Panc1 (cell line): Measurements from ENCODE around the gene MNX1. TPM values are rescaled to one million over a fixed set of nuclear protein-coding genes. Genes with fewer than 3 reads are reported as not detected.

Source experiments
- ATAC-seq: fragments of 200-7000 bp; cut with Tn5 transposase; 2 replicates; pipeline ENCODE4 v1.9.1; 2020; ENCODE audit warnings: mild to moderate bottlenecking, moderate library complexity
- BruUV-seq: library from RNA; stranded (reverse); fragments of 400-500 nt; replicated peaks from 2 replicates; lab custom pipeline; 2021; lab: Mats Ljungman, UMichigan
- CTCF ChIA-PET: fragments of 300-600 bp; sonication (Branson Sonifier 250); formaldehyde crosslinking; loops from one replicate; lab custom pipeline; 2022; ENCODE audit warnings: antibody characterized with exemption; lab: Charles Lee
- POLR2A ChIA-PET: fragments of 300-600 bp; sonication (Branson Sonifier 250); formaldehyde crosslinking; loops from one replicate; lab custom pipeline; 2022; ENCODE audit warnings: antibody characterized with exemption; lab: Charles Lee
- DNase-seq: peaks from one replicate; pipeline ENCODE4 v3.0.0-alpha.2; 2010; ENCODE audit warnings: low read depth, low spot score
- H3K27ac ChIP-seq: 2 replicates; pipeline ENCODE4 v1.5.1; 2011; ENCODE audit warnings: mild to moderate bottlenecking, low read length, inconsistent platforms
- H3K27me3 ChIP-seq: fragments of 200-500 bp; sonication (Bioruptor generic); 2 replicates; pipeline ENCODE4 v1.6.0; 2014; ENCODE audit warnings: low read length, inconsistent platforms; ENCODE audit not compliant: control insufficient read depth, insufficient read depth
- H3K36me3 ChIP-seq: fragments of 200-500 bp; sonication (Bioruptor generic); 2 replicates; pipeline ENCODE4 v1.5.1; 2014; ENCODE audit warnings: inconsistent platforms, mild to moderate bottlenecking, low read length, moderate library complexity; ENCODE audit not compliant: control insufficient read depth, insufficient read depth
- H3K4me1 ChIP-seq: 2 replicates; pipeline ENCODE4 v1.5.1; 2011; ENCODE audit warnings: inconsistent platforms, mild to moderate bottlenecking, low read length, moderate library complexity; ENCODE audit not compliant: control insufficient read depth, insufficient read depth
- H3K4me3 ChIP-seq, 2 experiments: 2 replicates each; pipeline ENCODE4 v1.5.1; 2011 to 2012; ENCODE audit warnings: low read depth in 2 of 2, low read length in 2 of 2, mild to moderate bottlenecking in 2 of 2, inconsistent platforms in 1 of 2, moderate library complexity in 1 of 2
- H3K9me3 ChIP-seq: fragments of 200-500 bp; sonication (Bioruptor generic); 2 replicates; pipeline ENCODE4 v1.5.1; 2014; ENCODE audit warnings: low read depth, mild to moderate bottlenecking, inconsistent platforms, low read length, moderate library complexity; ENCODE audit not compliant: control insufficient read depth, insufficient read depth
- CTCF ChIP-seq: fragments of 450-650 bp; IDR thresholded peaks from 2 replicates; pipeline ENCODE4 v1.5.1; 2017; ENCODE audit warnings: mild to moderate bottlenecking
- POLR2AphosphoS5 ChIP-seq: IDR thresholded peaks from 2 replicates; pipeline ENCODE4 v1.6.1; 2012; ENCODE audit warnings: mild to moderate bottlenecking, low read depth, low read length, moderate library complexity
- REST ChIP-seq, 2 experiments: IDR thresholded peaks; 2 replicates each; pipeline ENCODE4 v1.6.1; 2011 to 2012; ENCODE audit warnings: low read depth in 2 of 2, control low read depth in 1 of 2, low read length in 1 of 2, mild to moderate bottlenecking in 1 of 2, moderate library complexity in 1 of 2; ENCODE audit not compliant: insufficient read depth in 1 of 2
- SIN3A ChIP-seq: IDR thresholded peaks from 2 replicates; pipeline ENCODE4 v1.6.1; 2012; ENCODE audit warnings: low read depth, mild to moderate bottlenecking, low read length, moderate library complexity, borderline replicate concordance; ENCODE audit not compliant: insufficient read depth
- TCF7L2 ChIP-seq: IDR thresholded peaks from 2 replicates; pipeline ENCODE4 v1.6.1; 2011; ENCODE audit warnings: mild to moderate bottlenecking, low read depth, low read length, inconsistent platforms
- in situ Hi-C: cut with HindIII; loops from 2 replicates; pipeline ENCODE4 v1.10.0; 2016; ENCODE audit warnings: low sequenced_read_pairs, low pct_unique_long_range_greater_than_20kb
- intact Hi-C: fragments of 100-400 bp; cut with micrococcal nuclease; formaldehyde crosslinking; loops from one replicate; pipeline ENCODE4 v1.10.0; 2022; ENCODE audit not compliant: unreplicated experiment
- total RNA-seq: library from RNA; stranded (reverse); gene quantifications from one replicate; pipeline ENCODE4 v1.2.1, GENCODE V29; 2021; ENCODE audit not compliant: unreplicated experiment

The MNX1 gene
- total RNA-seq, 1 experiment from 2014 or later = 3.6 TPM

GRCh38 chr7:157058701-157059100 lies 48.2 kb upstream of the MNX1 start:
- ChIA-PET POLR2A (no interaction called here), CTCF (no interaction called here)
- Histone ChIP-seq H3K4me1 (no peaks in the 10 kb centered on the region), H3K27ac (no peak overlapping the region), H3K36me3 (no peaks in the 10 kb centered on the region), H3K27me3 (no peaks in the 10 kb centered on the region), H3K9me3 (no peaks in the 10 kb centered on the region; the same call in 1 of the 2 replicates), H3K4me3 (no peak overlapping the region)
- TF ChIP-seq TCF7L2 = no peak
- no peak for TF ChIP-seq REST (IDR thresholded peaks at IDR 0.05; ENCODE audit: insufficient read depth in 1 of 2, low read depth in 2 of 2, low read length in 1 of 2)
- no peak for TF ChIP-seq SIN3A
- TF ChIP-seq CTCF = no peak
- no peak for TF ChIP-seq POLR2AphosphoS5
- in situ Hi-C loops = no loop called here
- no TSS peak for BruUV-seq
- intact Hi-C loops = no loop called here
- DNase-seq (no peak), ATAC-seq (no peak)

- intact Hi-C loops (no loop called here), in situ Hi-C loops (no loop called here)
- ChIA-PET POLR2A (no interaction called here), CTCF (no interaction called here)
- DNase-seq (no peak), ATAC-seq (no peak)
- Histone ChIP-seq H3K27me3 (no peaks in the 10 kb centered on the region), H3K4me3 (no peak overlapping the region), H3K36me3 (no peaks in the 10 kb centered on the region), H3K27ac (no peak overlapping the region), H3K4me1 (no peaks in the 10 kb centered on the region), H3K9me3 (no peaks in the 10 kb centered on the region; the same call in 1 of the 2 replicates)
- TF ChIP-seq REST (IDR thresholded peaks at IDR 0.05; ENCODE audit: insufficient read depth in 1 of 2, low read depth in 2 of 2, low read length in 1 of 2) (no peak), TCF7L2 (no peak), SIN3A (no peak), POLR2AphosphoS5 (no peak), CTCF (no peak)
- no TSS peak for BruUV-seq
Measured at GRCh38 chr7:157058068-157058467, 47.6 kb upstream of the MNX1 start.
